HG03378 (cell line): Measurements from ENCODE around the gene C10orf143.

Experiments
- ATAC-seq: cut with Tn5 transposase; IDR thresholded peaks from one replicate; pipeline ENCODE4 v1.9.1; 2021; ENCODE audit warnings: mild to moderate bottlenecking, moderate library complexity; ENCODE audit not compliant: unreplicated experiment

C10orf143 gene

DNA sequence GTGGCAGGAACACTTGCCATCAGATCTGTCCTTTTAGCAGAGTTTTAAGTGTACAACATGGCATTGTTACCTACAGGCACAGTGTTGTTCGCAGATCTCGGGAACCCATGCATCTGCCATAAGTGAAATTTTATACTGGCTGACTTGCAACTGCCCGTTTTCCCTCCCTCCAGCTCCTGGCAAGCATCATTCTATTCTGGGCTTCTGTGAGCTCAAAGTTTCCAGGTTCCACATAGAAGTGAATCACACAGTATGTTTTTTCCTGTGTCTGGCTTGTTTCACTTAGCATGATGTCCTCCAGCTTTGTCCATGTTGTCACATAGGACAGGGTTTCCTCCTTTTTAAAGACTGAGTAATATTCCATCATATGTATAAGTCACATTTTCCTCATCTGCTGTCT, 56.6 kb downstream of the C10orf143 start:
- no peak for ATAC-seq

DNA sequence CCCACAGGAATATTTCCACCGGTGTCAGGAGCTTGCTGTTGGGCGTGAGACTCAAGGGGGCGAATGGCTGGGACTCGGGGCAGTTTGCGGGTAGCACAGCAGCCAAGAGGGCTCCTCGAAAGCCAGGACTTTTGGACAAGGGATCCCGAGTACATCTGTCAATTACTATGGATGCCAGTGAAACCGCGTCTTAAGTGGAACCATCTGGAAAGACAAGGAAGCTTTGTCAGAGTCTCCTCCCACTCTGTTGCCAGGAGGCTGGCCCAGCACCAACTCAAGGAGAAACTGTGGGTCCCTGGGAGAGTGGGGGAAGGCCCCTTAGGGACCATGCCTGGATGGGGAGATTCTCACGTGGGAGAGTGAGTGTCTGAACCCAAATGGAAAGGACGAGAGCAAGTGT, 57.1 kb downstream of the C10orf143 start:
- no peak for ATAC-seq

DNA sequence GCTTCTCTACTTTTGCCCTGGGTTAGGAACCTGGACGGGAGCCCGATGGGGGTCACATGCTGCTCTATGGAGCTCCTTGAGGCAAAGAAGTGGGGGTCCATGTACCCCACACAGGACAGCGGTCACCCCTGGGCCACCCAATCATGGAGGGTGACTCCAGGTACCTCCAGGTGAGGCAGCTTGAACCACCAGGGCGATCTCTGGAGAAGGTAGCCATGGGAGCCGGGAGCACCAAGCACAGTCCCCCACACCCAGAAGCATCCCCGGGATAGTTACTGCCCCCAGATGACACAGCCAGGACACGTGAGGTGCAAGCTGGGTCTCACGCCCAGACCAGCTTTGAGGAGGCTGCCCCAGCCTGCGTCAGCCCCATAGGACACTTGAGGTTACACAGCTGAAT, 58.4 kb downstream of the C10orf143 start:
- no peak for ATAC-seq

DNA sequence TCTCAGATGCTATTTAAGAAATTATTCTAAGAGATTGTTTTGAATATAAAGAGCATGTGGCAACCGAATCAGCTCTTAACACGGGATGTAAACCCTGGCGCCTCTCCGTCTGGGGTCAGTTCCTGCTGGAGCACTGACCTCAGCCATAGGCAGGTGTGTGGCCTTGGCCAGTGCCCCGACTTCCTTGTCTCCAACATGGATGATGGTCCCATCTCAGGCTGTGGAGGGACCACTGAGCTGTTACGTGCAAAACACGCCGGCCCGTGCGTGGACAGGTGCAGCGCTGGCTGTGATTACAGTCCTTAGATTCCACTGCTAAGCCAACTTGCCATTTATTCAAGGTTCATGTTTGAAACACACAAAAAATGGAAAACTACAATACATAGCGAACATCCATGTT, 59.9 kb downstream of the C10orf143 start:
- ATAC-seq = no peak

DNA sequence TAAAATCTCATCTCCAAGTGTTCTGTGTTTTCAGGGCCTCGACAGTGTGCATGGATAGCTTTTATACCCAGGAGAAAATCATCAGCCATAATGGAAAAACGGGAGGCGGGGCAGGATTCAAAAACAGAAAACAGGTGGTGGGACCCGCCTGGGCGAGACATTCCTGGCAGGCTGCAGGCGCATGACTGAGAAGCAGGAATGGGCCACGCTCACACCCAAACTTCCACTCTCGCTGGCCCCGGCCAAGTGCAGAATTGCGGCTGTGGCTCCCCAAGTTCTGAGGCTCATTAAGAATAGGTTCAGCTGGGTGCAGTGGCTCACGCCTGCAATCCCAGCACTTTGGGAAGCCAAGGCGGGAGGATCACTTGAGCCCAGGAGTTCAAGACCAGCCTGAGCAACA, 60.6 kb downstream of the C10orf143 start:
- ATAC-seq = no peak

DNA sequence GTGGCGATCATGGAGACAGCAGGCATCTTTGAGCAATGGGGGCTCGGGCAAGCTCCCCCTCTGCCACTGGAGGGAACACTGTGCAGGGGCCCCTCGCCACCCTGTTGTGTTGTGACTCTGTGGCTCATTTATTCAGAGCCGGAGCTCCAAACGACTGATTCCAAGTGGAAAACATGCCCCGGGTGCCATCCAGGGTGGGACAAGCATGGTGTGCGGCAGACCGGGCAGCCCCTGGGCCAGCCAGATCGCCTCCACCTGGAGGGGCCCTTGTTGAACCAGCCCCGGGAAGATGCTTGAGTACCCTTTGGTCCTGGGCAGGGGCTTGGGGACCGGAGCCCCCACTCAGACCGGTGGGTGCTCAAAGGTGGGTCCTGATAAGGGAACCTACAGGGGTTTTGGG, 61.4 kb downstream of the C10orf143 start:
- no peak for ATAC-seq

DNA sequence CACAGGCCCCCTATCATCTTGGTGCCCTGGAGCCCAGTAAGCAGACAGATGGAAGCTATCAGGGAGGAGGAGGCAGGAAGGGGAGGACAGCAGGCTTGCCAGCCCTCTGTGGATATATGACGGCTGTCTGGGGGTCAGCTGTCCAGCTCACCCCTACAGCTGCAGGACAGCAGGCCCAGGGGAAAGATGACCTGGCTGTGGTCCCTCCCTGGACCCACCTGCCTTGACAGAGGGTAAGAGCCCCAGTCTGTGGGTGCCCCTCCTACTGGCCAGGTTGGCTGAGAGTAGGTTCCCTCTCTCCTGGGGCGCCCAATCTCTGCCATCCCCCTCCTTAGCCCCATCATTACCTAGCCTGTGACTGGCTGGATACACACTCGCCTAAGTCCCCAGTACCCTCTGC, 62.5 kb downstream of the C10orf143 start:
- ATAC-seq = no peak

DNA sequence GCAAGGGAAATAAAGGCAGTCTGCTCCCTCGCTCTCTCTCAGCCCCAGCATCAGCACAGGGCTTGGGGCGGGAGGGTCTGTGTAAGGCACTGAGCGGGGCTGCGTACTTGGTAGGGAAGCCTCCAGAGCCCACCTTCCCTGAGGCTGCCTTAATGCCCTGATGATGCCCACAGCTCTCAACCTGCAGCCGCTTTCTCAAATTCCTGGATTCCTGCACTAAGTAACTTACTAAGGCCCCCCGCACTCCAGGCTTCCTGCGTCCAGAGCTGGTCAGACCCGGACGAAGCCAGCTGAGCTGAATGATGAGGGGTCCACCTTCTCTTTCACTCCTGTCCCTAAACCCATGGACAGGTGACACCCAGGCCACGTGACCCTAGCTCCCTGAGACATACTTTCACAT, 63.3 kb downstream of the C10orf143 start:
- no peak for ATAC-seq

DNA sequence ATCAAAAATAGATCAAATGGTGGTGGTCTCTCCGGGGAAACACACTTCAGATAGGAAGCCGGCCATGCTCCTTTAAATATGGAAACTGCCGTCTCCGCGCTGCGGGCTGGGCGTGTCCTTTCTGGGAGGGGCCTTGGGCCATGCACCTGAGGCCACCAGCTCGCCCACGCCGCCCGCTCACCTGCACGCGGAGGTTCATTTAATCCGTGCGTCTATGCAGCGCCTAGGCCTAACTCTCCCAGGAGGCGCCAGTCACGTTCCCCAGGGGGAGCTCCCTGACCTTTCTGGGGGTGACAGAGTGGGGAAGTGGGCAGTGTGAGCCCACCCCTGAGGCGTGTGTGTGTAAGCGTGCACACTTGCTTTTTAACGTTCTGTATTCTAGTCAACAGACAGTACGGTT, 64.0 kb downstream of the C10orf143 start:
- no peak for ATAC-seq

DNA sequence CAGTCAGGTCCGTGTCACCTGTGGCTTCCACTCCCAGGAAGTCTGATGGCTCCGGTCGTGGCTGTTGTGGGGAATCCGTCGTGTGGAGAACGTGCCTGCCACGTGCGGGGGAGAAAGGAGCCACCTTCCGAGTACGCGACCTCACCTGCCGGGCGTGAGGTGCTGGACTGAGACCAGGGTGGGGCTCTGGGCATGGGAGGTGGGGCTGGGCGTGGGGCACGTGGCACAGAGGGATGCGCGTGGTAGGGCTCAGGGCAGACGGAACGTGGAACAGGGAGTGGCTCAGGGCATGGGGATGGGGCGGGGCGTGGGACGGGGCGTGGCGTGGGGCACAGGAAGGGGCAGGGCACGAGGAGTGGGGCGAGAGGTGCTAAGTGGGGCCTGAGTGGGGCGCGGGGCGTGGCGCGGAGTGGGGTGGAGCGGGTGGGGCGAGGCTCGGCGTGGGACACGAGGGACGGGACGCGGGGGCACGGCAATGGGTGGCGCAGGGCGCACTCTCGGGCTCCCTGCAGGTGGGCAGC, 64.8 kb downstream of the C10orf143 start:
- no peak for ATAC-seq

DNA sequence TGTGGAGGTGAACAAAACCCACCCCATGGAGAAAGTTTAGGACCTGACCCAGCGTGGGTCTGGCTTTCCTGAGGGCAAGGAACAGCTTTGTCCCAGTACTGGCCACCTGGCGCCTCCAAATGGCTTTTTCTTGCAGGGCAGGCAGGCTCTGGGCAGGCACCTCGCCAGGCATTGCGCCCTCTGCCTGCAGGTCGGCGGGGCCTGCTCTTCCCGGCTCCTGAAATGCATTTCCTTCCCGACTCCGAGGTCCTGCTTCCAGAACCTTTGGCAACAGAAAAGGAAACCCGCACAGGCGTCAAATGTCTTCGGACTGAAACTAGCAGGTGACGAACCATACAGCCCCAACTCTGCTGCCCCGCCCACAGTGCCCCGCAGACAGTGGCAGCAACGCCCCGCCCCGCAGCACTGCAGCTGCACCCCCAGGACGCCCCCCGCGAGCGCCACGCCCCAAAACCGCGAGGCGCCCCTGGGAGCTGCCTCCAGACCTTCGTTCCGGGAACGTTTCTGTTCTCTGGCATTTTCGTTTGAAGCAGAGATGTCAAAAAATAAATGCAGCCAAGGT, 65.5 kb downstream of the C10orf143 start:
- no peak for ATAC-seq

DNA sequence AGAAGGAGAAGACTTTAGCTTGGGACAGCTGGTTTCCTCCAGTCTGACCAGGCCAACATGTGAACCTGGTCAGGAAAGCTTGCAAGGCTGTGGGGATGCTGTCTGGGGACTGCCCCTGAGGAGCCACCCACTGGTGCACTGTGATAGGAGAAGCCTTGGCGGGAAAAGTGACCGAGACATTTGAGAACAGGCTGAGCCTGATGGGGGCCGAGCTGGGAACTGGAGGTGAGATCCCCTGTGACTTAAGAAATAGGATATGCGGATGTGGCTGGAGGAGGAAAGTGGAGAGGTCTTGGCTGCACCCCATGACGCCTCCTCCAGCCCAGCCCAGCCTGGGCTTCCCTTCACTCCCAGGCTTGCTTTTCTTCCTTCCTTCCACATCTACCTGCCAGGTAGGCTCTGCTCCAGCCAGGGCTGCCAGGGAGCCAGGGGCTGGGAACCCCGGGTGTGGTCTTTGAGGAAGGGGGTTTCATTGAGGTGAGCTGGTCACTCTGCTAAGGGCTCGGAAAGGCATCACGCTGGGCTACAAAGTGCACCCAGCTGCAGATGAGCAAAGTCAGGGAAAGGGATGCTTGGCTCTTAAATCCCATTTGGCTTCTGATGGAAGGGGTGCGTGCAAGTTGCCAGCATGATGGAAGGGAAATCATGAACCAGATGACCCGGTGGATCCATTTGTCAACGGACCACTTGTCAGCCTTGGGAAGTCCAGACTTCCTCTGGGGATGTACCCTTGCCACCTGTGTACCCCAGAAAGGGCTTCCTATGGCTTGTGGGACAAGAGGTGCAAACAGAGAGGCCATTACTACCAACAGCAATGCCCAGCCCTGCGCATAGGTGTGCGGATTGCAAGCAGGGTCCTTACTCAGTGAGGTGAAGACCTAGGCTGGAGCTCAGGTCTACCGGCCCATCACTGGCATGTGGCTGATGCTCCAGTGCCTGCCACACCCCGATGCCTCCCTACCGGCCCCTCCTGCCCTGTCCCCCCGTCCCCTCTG, 66.3 kb downstream of the C10orf143 start:
- no peak for ATAC-seq

DNA sequence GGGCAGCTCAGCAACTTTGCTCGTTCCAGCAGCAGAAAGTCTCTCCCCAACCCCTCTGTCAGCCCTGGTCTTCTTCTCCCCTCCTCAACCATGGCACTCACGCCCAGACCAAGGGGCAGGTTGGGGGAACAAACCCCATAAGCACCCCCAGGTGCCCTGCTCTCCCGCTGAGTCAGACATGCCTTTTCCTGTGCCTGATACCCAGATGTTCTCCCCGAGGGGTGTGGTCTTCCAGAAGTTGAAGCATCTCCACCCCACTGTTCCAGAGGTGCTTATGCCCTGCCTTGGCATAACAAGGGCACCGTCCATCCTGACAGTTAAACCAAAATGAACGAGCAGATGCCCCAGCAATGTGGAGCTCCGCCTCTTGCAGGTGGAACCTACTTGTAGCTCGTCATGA, 67.1 kb downstream of the C10orf143 start:
- no peak for ATAC-seq

DNA sequence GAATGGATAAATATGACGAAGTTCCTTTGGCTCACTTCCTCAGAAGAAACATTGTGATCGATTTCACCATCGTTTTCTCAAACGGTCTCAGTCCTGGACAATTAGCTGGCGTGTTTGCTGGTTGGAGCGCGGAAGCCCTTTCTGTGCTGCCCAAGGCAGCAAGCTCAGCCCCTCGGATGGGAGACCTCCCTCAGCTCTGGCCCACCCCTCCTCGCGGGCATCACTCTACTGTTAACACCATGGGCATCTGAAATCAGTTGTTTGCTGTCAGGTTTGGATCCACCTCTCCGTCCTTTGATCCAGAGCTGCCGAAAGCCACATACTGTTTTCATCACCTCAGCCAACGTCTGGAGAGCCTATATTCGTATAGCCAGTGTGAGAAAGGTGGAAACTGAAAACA, 68.2 kb downstream of the C10orf143 start:
- ATAC-seq = no peak

DNA sequence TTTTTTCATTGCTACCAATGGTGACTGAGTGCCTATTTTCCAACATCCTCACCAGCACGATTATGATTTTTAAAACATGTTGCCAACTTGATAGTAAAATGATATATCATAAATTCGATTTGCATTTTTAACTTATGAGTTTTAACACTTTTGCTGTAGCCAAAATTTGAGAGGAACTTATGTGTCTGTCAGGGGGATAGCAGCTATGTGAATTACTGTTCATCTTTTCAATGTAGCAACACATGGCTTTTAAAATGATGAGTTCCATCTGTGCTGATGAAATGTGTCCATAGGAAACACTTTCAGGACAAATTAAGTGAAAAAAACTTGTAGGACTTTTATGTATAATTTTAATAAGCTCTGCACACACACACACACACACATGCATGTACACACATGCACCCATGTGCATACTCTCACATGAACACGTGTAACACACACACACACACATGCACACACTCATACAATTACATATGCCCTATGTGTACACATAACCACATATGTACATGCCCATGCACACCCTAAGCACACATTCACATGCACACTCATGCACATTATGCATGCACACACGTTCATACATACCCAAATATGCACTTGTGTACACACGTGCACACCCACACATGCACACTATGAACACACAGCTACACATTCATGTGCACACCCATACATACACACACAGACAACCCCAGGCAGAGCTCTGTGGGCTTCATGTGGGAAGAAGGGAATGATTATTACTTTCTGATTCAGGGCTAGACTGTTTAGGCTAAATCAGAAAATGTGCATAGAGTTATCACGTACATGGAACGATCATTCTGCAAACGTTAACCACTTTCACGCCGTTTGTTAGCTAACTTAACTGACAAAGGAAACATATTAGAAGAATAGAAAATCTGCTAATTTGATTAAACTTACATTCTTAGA, 68.9 kb downstream of the C10orf143 start:
- no peak for ATAC-seq

DNA sequence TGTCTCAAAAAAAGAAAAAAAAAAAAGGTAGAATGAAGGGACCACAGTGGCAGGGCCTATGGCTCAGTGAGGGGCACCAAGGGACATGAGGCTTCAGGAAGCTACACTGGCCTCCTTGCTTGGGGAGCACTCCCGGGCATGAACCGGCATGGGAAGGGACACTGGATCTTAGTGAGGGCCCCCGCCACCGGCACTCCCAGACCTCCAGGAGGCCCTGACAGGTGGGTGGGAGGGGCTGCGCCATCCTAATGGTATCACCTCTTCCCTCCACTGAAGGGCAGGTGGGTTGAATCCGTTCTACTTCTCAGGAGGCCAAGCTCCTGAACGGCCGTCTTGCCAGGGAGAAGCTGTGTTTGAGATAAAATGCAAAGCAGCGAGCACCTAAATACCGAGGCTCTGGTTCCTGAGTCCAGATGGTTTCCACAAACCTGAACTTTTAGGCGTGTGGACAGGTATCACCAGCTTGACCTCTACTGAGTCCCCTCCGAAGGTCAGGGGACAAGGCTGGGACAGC, 69.8 kb downstream of the C10orf143 start:
- ATAC-seq = no peak

DNA sequence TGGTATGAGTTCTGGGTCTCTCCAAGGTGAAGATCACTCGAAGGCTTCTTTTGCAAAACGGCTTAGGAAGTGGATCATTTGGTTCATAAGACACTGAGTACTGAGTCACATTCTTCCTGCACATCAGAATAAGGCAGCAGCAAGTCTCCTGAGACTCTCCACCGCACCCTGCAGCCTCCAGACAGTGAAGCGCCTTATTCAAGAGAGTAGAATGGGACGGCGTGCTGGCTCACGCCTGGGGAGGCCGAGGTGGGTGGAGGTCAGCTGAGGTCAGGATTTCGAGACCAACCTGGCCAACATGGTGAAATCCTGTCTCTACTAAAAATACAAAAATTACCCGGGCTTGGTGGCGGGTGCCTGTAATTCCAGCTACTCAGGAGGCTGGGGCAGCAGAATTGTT, 70.3 kb downstream of the C10orf143 start:
- no peak for ATAC-seq

DNA sequence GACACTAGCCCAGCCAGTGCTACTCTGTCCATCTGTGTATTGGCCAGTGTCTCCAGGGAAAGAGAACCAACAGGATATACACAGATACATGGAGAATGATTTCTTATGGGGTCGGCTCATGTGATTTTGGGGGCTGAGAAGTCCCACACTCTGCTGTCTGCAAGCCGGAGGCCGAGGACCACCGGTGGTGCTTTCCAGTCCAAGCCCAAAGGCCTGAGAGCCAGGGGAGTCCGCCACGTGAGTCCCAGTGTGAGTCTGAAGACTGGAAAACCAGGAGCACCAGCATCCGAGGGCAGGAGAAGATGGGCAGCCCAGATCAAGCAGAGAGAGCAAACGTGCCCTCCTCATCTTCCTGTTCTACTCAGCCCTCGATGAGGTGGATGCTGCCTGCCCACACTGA, 71.5 kb downstream of the C10orf143 start:
- ATAC-seq = no peak

DNA sequence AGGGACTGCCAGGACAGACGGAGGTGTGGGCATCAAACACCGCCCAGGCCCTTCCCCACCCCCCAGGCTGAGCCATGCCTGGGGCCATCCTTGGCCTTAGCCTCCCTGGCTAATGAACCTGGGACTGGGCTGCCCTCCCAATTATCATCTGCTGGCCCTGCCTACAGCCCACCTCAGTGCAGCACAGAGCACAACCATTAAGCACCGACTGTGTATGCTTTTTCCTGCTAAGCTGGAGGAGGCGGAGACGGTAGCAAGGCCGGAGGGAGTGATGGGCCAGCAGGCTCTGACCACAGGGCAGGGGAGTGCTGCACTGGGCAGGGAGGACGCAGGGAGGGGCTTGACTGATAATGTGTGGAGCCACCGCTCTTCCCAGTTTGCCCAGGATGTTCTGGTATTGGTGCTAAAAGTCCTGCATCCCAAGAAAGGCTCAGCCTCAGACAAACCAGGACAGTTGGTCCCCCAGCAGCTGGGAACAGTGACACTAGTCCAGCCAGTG, 72.0 kb downstream of the C10orf143 start:
- ATAC-seq = no peak

DNA sequence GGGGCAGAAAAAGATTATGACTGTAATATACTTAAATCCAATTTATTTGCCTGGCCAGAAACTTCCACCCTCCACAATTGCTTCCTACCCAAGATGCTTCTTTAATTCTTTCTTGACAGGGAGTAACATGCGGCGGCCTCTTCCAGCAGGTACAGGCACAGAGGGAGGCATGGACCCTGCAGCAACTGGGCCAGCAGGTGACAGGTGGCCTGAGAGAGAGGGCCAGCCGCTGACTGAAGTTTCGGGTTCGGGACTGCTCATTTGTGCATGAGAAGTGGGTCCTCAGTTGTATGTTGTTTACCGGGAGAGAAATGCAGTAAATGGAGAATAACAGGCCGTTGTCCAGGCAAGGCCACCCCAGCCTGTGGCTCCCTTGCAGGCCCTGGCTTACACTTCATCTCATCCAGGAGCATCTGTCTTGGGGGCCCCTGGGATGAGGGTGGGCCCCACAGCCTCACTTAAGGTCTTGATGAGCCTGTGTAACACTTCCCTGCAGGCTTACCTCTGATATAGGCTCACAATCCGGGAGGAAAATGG, 72.5 kb downstream of the C10orf143 start:
- ATAC-seq = no peak
